OCI-LY7 (cell line): ENCODE measurements around the gene CRNN. TPM values are rescaled to one million over a fixed set of nuclear protein-coding genes. Genes with fewer than 3 reads are reported as not detected.

Source experiments
- BruUV-seq: library from RNA; stranded (reverse); fragments of 400-500 nt; replicated peaks from 2 replicates; lab custom pipeline; 2021; lab: Mats Ljungman, UMichigan
- CTCF ChIA-PET: fragments of 300-600 bp; sonication (Branson Sonifier 250); formaldehyde crosslinking; loops from one replicate; lab custom pipeline; 2022; ENCODE audit warnings: antibody characterized with exemption; ENCODE audit not compliant: unreplicated experiment; lab: Charles Lee
- POLR2A ChIA-PET: fragments of 300-600 bp; sonication (Branson Sonifier 250); formaldehyde crosslinking; loops from one replicate; lab custom pipeline; 2022; ENCODE audit warnings: antibody characterized with exemption; lab: Charles Lee
- DNase-seq: peaks from one replicate; pipeline ENCODE4 v3.0.0-alpha.2; 2015; ENCODE audit warnings: low spot score
- H2AFZ ChIP-seq: fragments of 200-600 bp; sonication (generic), shearing (Covaris generic); 2 replicates; pipeline ENCODE4 v1.6.1; 2014; ENCODE audit warnings: mild to moderate bottlenecking, antibody characterized with exemption, low read length, moderate library complexity
- H3K27ac ChIP-seq: fragments of 200-600 bp; sonication (generic); 2 replicates; pipeline ENCODE4 v1.5.1; 2014; ENCODE audit warnings: mixed run types, low read depth, mild to moderate bottlenecking, moderate library complexity, low read length, inconsistent platforms; ENCODE audit not compliant: poor library complexity, severe bottlenecking
- H3K36me3 ChIP-seq: fragments of 200-600 bp; sonication (generic); 2 replicates; pipeline ENCODE4 v1.6.1; 2014; ENCODE audit warnings: mild to moderate bottlenecking, antibody characterized with exemption, low read length, moderate library complexity, mixed read lengths; ENCODE audit not compliant: insufficient read depth
- H3K4me1 ChIP-seq: fragments of 200-600 bp; sonication (generic); 2 replicates; pipeline ENCODE4 v1.5.1; 2014; ENCODE audit warnings: mild to moderate bottlenecking, low read length; ENCODE audit not compliant: insufficient read depth, poor library complexity, severe bottlenecking
- H3K4me2 ChIP-seq: fragments of 200-600 bp; sonication (generic); 2 replicates; pipeline ENCODE4 v1.6.1; 2014; ENCODE audit warnings: mild to moderate bottlenecking, low read length
- H3K4me3 ChIP-seq: fragments of 200-600 bp; sonication (generic); 2 replicates; pipeline ENCODE4 v1.5.1; 2014; ENCODE audit warnings: mild to moderate bottlenecking, low read depth, low read length; ENCODE audit not compliant: poor library complexity, severe bottlenecking
- H3K79me2 ChIP-seq: fragments of 200-600 bp; sonication (generic); 2 replicates; pipeline ENCODE4 v1.6.1; 2016; ENCODE audit warnings: low read depth, mild to moderate bottlenecking, low read length, moderate library complexity, mixed read lengths; ENCODE audit not compliant: insufficient read depth
- H3K9me2 ChIP-seq: fragments of 200-600 bp; sonication (generic); 2 replicates; pipeline ENCODE4 v1.6.1; 2016; ENCODE audit warnings: mild to moderate bottlenecking, low read length, mixed read lengths; ENCODE audit not compliant: insufficient read depth
- H3K9me3 ChIP-seq: fragments of 200-600 bp; sonication (generic); 2 replicates; pipeline ENCODE4 v1.6.1; 2014; ENCODE audit warnings: mild to moderate bottlenecking, mixed run types, low read length, mixed read lengths
- H4K20me1 ChIP-seq: fragments of 200-600 bp; sonication (generic); 2 replicates; pipeline ENCODE4 v1.6.1; 2014; ENCODE audit warnings: mild to moderate bottlenecking, antibody characterized with exemption, low read length, moderate library complexity, mixed read lengths; ENCODE audit not compliant: insufficient read depth
- EZH2phosphoT487 ChIP-seq: fragments of 200-600 bp; sonication (generic); IDR thresholded peaks from 2 replicates; pipeline ENCODE4 v1.6.1; 2018; ENCODE audit warnings: low read depth, borderline replicate concordance, mild to moderate bottlenecking, mixed run types, antibody characterized with exemption, low read length, moderate library complexity, mixed read lengths
- intact Hi-C: fragments of 100-400 bp; cut with micrococcal nuclease; formaldehyde crosslinking; loops from one replicate; pipeline ENCODE4 v1.10.0; 2022; ENCODE audit not compliant: unreplicated experiment
- total RNA-seq, 2 experiments: library from RNA; depleted of rRNA in 1 of 2; stranded (reverse); fragments of >200 nt in 1 of 2; shearing (Covaris generic) in 1 of 2; gene quantifications; 2 replicates each; pipeline ENCODE4 v1.2.3, GENCODE V29; 2014 to 2022
- TF ChIP-seq, protein P1 (sequence below): fragments of 200-600 bp; sonication (generic); conservative IDR thresholded peaks from 2 replicates; pipeline ENCODE4 v1.5.1; 2014; ENCODE audit warnings: mild to moderate bottlenecking, antibody characterized with exemption, low read length, moderate library complexity, mixed read lengths

The CRNN gene
- total RNA-seq, 2 experiments from 2014 or later: not detected

DNA sequence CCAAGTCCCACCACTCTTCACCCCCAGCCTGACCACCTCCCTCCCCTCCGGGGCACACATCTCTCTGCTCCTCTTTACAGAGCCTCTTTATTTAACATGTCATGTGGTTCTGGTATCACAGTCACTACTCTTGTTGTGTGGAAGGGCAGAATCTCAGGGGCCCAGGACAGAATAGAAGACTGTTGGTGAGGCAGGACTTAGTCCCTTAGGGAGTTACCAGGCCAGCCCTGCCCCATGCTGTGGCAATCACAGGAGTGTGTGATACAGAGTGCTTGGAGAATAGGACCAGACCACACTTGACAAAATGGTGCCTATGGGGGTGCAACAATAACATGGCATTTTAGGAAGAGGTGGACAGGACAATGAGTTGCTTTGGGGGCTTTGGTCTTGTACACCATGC is 43.0 kb upstream of the CRNN start:
- POLR2A ChIA-PET: no interaction called here
- no peaks in the 10 kb centered on the region for H4K20me1 ChIP-seq
- intact Hi-C loops: loop anchor here (5.0 kb wide), 2 partner anchors 110 to 405 kb away; no protein-coding TSS in a partner anchor
- BruUV-seq: no TSS peak
- TF ChIP-seq EZH2phosphoT487: no peak
- TF ChIP-seq, protein P1, sequence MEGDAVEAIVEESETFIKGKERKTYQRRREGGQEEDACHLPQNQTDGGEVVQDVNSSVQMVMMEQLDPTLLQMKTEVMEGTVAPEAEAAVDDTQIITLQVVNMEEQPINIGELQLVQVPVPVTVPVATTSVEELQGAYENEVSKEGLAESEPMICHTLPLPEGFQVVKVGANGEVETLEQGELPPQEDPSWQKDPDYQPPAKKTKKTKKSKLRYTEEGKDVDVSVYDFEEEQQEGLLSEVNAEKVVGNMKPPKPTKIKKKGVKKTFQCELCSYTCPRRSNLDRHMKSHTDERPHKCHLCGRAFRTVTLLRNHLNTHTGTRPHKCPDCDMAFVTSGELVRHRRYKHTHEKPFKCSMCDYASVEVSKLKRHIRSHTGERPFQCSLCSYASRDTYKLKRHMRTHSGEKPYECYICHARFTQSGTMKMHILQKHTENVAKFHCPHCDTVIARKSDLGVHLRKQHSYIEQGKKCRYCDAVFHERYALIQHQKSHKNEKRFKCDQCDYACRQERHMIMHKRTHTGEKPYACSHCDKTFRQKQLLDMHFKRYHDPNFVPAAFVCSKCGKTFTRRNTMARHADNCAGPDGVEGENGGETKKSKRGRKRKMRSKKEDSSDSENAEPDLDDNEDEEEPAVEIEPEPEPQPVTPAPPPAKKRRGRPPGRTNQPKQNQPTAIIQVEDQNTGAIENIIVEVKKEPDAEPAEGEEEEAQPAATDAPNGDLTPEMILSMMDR: no peak
- CTCF ChIA-PET: no interaction called here
- H3K27ac ChIP-seq: no peak overlapping the region
- H3K4me2 ChIP-seq: no peak overlapping the region
- no peaks in the 10 kb centered on the region for H3K36me3 ChIP-seq
- H3K4me1 ChIP-seq: peaks cover 5% of the 10 kb centered on the region
- no peak overlapping the region for H2AFZ ChIP-seq
- no peak overlapping the region for H3K4me3 ChIP-seq
- H3K9me3 ChIP-seq: no peaks in the 10 kb centered on the region; the same call in 1 of the 2 replicates
- no peaks in the 10 kb centered on the region for H3K79me2 ChIP-seq
- H3K9me2 ChIP-seq: no peaks in the 10 kb centered on the region
- no peak for DNase-seq

DNA sequence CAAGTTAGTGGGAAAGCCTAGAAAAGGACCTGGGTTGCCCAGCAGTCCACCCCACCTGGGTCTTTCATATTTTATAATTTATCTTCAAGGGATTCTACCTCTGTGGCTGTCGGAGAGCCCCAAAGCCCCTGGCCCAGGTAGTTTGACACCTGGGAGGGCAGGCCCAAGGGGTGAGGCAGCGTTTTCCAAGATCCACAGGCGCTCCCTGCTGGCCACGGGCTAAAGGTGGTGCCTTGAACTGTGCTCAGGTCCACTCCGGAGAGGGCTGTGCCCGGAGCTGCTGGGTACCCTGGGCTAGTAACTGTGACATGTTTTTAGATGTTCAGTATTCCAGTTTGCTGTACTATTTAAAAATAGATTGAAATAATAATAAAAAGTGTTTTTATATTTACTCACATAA is 37.2 kb upstream of the CRNN start:
- DNase-seq: no peak
- H3K4me1 ChIP-seq: no peaks in the 10 kb centered on the region
- BruUV-seq: no TSS peak
- no peaks in the 10 kb centered on the region for H3K36me3 ChIP-seq
- no peak overlapping the region for H2AFZ ChIP-seq
- intact Hi-C loops: no loop called here
- no peak overlapping the region for H3K27ac ChIP-seq
- CTCF ChIA-PET: no interaction called here
- H3K4me2 ChIP-seq: no peak overlapping the region
- no peak overlapping the region for H3K4me3 ChIP-seq
- TF ChIP-seq EZH2phosphoT487: no peak
- TF ChIP-seq, protein P1: no peak
- no peaks in the 10 kb centered on the region for H3K79me2 ChIP-seq
- no peaks in the 10 kb centered on the region for H3K9me3 ChIP-seq
- no peaks in the 10 kb centered on the region for H4K20me1 ChIP-seq
- no peaks in the 10 kb centered on the region for H3K9me2 ChIP-seq
- POLR2A ChIA-PET: no interaction called here

DNA sequence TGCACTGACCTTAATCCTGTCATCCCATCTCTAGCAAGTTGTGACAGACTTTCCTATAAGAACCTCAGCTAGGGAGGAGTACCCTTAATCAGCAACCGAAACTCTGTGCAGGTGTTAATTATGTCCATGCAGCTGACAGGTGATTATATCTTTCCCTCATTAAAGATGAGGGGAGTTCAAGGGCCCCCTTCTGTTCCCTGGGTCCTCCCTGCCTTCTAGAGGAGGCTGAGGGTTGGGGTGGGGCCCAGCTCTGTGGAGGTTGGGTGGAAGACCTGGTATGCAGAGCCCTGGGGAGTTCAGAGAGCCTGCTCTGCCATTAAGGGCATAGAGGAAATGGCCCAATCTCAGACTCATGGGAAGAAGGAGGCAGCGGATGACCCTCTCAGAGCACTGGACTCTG is 35.6 kb upstream of the CRNN start:
- no TSS peak for BruUV-seq
- no peak overlapping the region for H3K27ac ChIP-seq

More for the DNA sequence above, 35.6 kb upstream of the CRNN start:
- Histone ChIP-seq H3K36me3 (no peaks in the 10 kb centered on the region), H3K9me3 (no peaks in the 10 kb centered on the region), H3K9me2 (no peaks in the 10 kb centered on the region), H3K79me2 (no peaks in the 10 kb centered on the region), H3K4me1 (no peaks in the 10 kb centered on the region), H3K4me2 (no peak overlapping the region), H2AFZ (no peak overlapping the region), H4K20me1 (no peaks in the 10 kb centered on the region), H3K4me3 (no peak overlapping the region)
- intact Hi-C loops: no loop called here
- POLR2A ChIA-PET: no interaction called here
- no peak for DNase-seq
- CTCF ChIA-PET: no interaction called here
- TF ChIP-seq, protein P1: no peak
- TF ChIP-seq EZH2phosphoT487: no peak
